ENCODE data around the gene NCAM1. TPM values are rescaled to one million over a fixed set of nuclear protein-coding genes. Genes with fewer than 3 reads are reported as not detected.

The NCAM1 gene
- total RNA-seq, 1 experiment from 2014 or later = 0.22 TPM

DNA sequence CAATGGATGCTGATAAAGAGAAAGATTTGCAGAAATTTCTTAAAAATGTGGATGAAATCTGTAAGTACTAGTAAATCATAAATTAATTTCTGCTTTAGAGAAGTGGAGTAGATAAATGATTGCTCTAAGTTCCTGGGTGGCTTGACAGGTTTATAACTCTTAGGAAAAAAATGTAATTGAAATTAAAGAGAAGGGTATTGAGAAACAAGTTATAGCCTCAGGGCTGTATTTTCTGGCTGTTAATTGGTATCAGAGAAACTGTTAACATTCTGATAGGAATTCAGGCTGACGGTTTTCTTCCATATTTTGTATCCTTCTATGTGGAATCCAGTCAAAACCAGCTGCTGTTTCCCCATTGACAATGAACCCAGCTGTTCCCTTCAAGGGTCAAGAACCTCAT lies 355.0 kb downstream of the NCAM1 start:
- ChIA-PET POLR2A (interaction anchor here (0.7 kb wide), 1 partner anchor 457 kb away, joined by 3 read pairs; the partner anchor contains the start of gene ZW10), RAD21 (ENCODE audit: low non-redundant PET in 1 of 2, low total read pairs in 2 of 2, uncharacterized antibody in 2 of 2, unreplicated experiment in 2 of 2) (no interaction called here)

GRCh38 chr11:113317339-113317738 lies 356.1 kb downstream of the NCAM1 start:
- ChIA-PET CTCF (no interaction called here), POLR2A (no interaction called here), RAD21 (ENCODE audit: low non-redundant PET in 1 of 2, low total read pairs in 2 of 2, uncharacterized antibody in 2 of 2, unreplicated experiment in 2 of 2) (no interaction called here)
- no peak for TF ChIP-seq CEBPB (IDR thresholded peaks at IDR 0.05; ENCODE audit: low read depth)
- no peak overlapping the region for H3K4me3 ChIP-seq (replicated peaks in 1 of 2; ENCODE audit: low read depth in 1 of 2, low read length in 2 of 2)
- intact Hi-C loops (cut with micrococcal nuclease) = loop anchor here (10.0 kb wide), 1 partner anchor 557 kb away; the partner anchor contains the start of gene USP28
- H3K36me3 ChIP-seq (ENCODE audit: control insufficient read depth in 1 of 2, insufficient read depth in 2 of 2, low read length in 2 of 2) = no peaks in the 10 kb centered on the region
- ATAC-seq = no peak
- no peak overlapping the region for H3K27ac ChIP-seq (ENCODE audit: low read depth, low read length)
- no peaks in the 10 kb centered on the region for H3K79me2 ChIP-seq (ENCODE audit: insufficient read depth, low read length)
- H3K27me3 ChIP-seq (ENCODE audit: insufficient read depth, low read length) = no peaks in the 10 kb centered on the region
- H3K4me1 ChIP-seq (ENCODE audit: control insufficient read depth in 1 of 2, insufficient read depth in 2 of 2, low read length in 2 of 2) = peaks cover 8 to 15% of the 10 kb centered on the region in 2 experiments; a peak in 3 of 4 replicates
- no peak overlapping the region for H3K9ac ChIP-seq (ENCODE audit: low read length)
- no peak for DNase-seq (ENCODE audit: low read depth, low spot score)
- no peak overlapping the region for H3K4me2 ChIP-seq (ENCODE audit: low read length)
- BruUV-seq (replicated peaks) = no TSS peak
- no peaks in the 10 kb centered on the region for H3K9me2 ChIP-seq (ENCODE audit: insufficient read depth)
- no peak overlapping the region for H2AFZ ChIP-seq (ENCODE audit: low read depth, low read length, poor library complexity, severe bottlenecking)
- no peaks in the 10 kb centered on the region for H3K9me3 ChIP-seq (ENCODE audit: control insufficient read depth in 1 of 2, insufficient read depth in 1 of 2, low read depth in 1 of 2, low read length in 2 of 2)
- H4K20me1 ChIP-seq (ENCODE audit: insufficient read depth) = no peaks in the 10 kb centered on the region

More for the DNA sequence above, 355.0 kb downstream of the NCAM1 start:
- no peaks in the 10 kb centered on the region for H3K36me3 ChIP-seq (ENCODE audit: control insufficient read depth in 1 of 2, insufficient read depth in 2 of 2, low read length in 2 of 2)
- H2AFZ ChIP-seq (ENCODE audit: low read depth, low read length, poor library complexity, severe bottlenecking) = no peak overlapping the region
- no peak overlapping the region for H3K9ac ChIP-seq (ENCODE audit: low read length)
- H3K79me2 ChIP-seq (ENCODE audit: insufficient read depth, low read length) = no peaks in the 10 kb centered on the region
- H3K9me3 ChIP-seq (ENCODE audit: control insufficient read depth in 1 of 2, insufficient read depth in 1 of 2, low read depth in 1 of 2, low read length in 2 of 2) = no peaks in the 10 kb centered on the region
- no peak for TF ChIP-seq YY1 (IDR thresholded peaks at IDR 0.05; ENCODE audit: extremely low read depth, insufficient replicate concordance, low read depth, low read length)
- no TSS peak for BruUV-seq (replicated peaks)
- CTCF ChIA-PET = no interaction called here
- H3K27ac ChIP-seq (ENCODE audit: low read depth, low read length) = no peak overlapping the region
- no peaks in the 10 kb centered on the region for H3K9me2 ChIP-seq (ENCODE audit: insufficient read depth)
- DNase-seq (ENCODE audit: low read depth, low spot score) (no peak), ATAC-seq (no peak)
- H3K27me3 ChIP-seq (ENCODE audit: insufficient read depth, low read length) = no peaks in the 10 kb centered on the region
- H3K4me1 ChIP-seq (ENCODE audit: control insufficient read depth in 1 of 2, insufficient read depth in 2 of 2, low read length in 2 of 2) = peaks cover 8 to 15% of the 10 kb centered on the region in 2 experiments; a peak in 3 of 4 replicates
- no peak overlapping the region for H3K4me2 ChIP-seq (ENCODE audit: low read length)
- no peak overlapping the region for H3K4me3 ChIP-seq (replicated peaks in 1 of 2; ENCODE audit: low read depth in 1 of 2, low read length in 2 of 2)
- intact Hi-C loops (cut with micrococcal nuclease) = loop anchor here (10.0 kb wide), 1 partner anchor 559 kb away; the partner anchor contains the start of gene USP28
- H4K20me1 ChIP-seq (ENCODE audit: insufficient read depth) = no peaks in the 10 kb centered on the region

- H3K36me3 ChIP-seq (ENCODE audit: control insufficient read depth in 1 of 2, insufficient read depth in 2 of 2, low read length in 2 of 2) = no peaks in the 10 kb centered on the region
- no peaks in the 10 kb centered on the region for H3K9me2 ChIP-seq (ENCODE audit: insufficient read depth)
- no peaks in the 10 kb centered on the region for H3K9me3 ChIP-seq (ENCODE audit: control insufficient read depth in 1 of 2, insufficient read depth in 1 of 2, low read depth in 1 of 2, low read length in 2 of 2)
- H4K20me1 ChIP-seq (ENCODE audit: insufficient read depth) = no peaks in the 10 kb centered on the region
- DNase-seq (ENCODE audit: low read depth, low spot score) (no peak), ATAC-seq (no peak)
- no peak overlapping the region for H3K4me3 ChIP-seq (replicated peaks in 1 of 2; ENCODE audit: low read depth in 1 of 2, low read length in 2 of 2)
- BruUV-seq (replicated peaks) = no TSS peak
- no peak overlapping the region for H2AFZ ChIP-seq (ENCODE audit: low read depth, low read length, poor library complexity, severe bottlenecking)
- no peak overlapping the region for H3K4me2 ChIP-seq (ENCODE audit: low read length)
- no peak overlapping the region for H3K9ac ChIP-seq (ENCODE audit: low read length)
- CTCF ChIA-PET = no interaction called here
- no peak overlapping the region for H3K27ac ChIP-seq (ENCODE audit: low read depth, low read length)
- peaks cover 4 to 9% of the 10 kb centered on the region in 2 experiments; a peak in 3 of 4 replicates for H3K4me1 ChIP-seq (ENCODE audit: control insufficient read depth in 1 of 2, insufficient read depth in 2 of 2, low read length in 2 of 2)
- H3K79me2 ChIP-seq (ENCODE audit: insufficient read depth, low read length) = no peaks in the 10 kb centered on the region
- no peak for TF ChIP-seq EGR1 (IDR thresholded peaks at IDR 0.05; ENCODE audit: low read depth)
- RAD21 ChIA-PET (ENCODE audit: low non-redundant PET in 1 of 2, low total read pairs in 2 of 2, uncharacterized antibody in 2 of 2, unreplicated experiment in 2 of 2) = no interaction called here
- POLR2A ChIA-PET = no interaction called here
- H3K27me3 ChIP-seq (ENCODE audit: insufficient read depth, low read length) = no peaks in the 10 kb centered on the region
- intact Hi-C loops (cut with micrococcal nuclease) = loop anchor here (10.0 kb wide), 1 partner anchor 556 kb away; the partner anchor contains the start of gene USP28
Measured at GRCh38 chr11:113319085-113319484, 357.9 kb downstream of the NCAM1 start.
